Osteoblast (primary cell): Measurements from ENCODE around the gene NCR1. TPM values are rescaled to one million over a fixed set of nuclear protein-coding genes. Genes with fewer than 3 reads are reported as not detected.
"Not testable (repeated sequence)": the region's sequence is repeated elsewhere in the genome, so short reads cannot be mapped to it uniquely, and the experiment has no call there.

ENCODE experiments used
- DNase-seq: peaks from one replicate; pipeline ENCODE4 v3.0.0; 2011; ENCODE audit warnings: low spot score, mixed read lengths; ENCODE audit not compliant: insufficient read length; ENCODE audit errors: missing footprints
- H2AFZ ChIP-seq: 2 replicates; pipeline ENCODE4 v1.6.0; 2011; ENCODE audit warnings: mild to moderate bottlenecking, low read length
- H3K27ac ChIP-seq: 2 replicates; pipeline ENCODE4 v1.5.1; 2011; ENCODE audit warnings: mild to moderate bottlenecking, low read depth, low read length, moderate library complexity
- H3K27me3 ChIP-seq: 2 replicates; pipeline ENCODE4 v1.6.0; 2012; ENCODE audit warnings: mild to moderate bottlenecking, control low read depth, inconsistent platforms, low read length, moderate library complexity; ENCODE audit not compliant: insufficient read depth
- H3K36me3 ChIP-seq: 2 replicates; pipeline ENCODE4 v1.5.1; 2011; ENCODE audit warnings: mild to moderate bottlenecking, low read length, control low read depth, moderate library complexity; ENCODE audit not compliant: insufficient read depth
- H3K4me1 ChIP-seq: 2 replicates; pipeline ENCODE4 v1.5.1; 2011; ENCODE audit warnings: mild to moderate bottlenecking, low read length, control low read depth, moderate library complexity; ENCODE audit not compliant: insufficient read depth
- H3K4me2 ChIP-seq: 2 replicates; pipeline ENCODE4 v1.6.0; 2011; ENCODE audit warnings: mild to moderate bottlenecking, low read length; ENCODE audit not compliant: insufficient read depth
- H3K4me3 ChIP-seq: fragments of 200-600 bp; sonication (generic); 3 replicates; pipeline ENCODE4 v1.5.1; 2012; ENCODE audit warnings: mild to moderate bottlenecking, low read length, inconsistent platforms; ENCODE audit not compliant: insufficient read depth
- H3K79me2 ChIP-seq: 2 replicates; pipeline ENCODE4 v1.6.0; 2012; ENCODE audit warnings: mild to moderate bottlenecking, low read length, control low read depth, inconsistent platforms; ENCODE audit not compliant: insufficient read depth
- H3K9me3 ChIP-seq: 2 replicates; pipeline ENCODE4 v1.5.1; 2011; ENCODE audit warnings: low read depth, low read length, control low read depth
- H4K20me1 ChIP-seq: 2 replicates; pipeline ENCODE4 v1.6.0; 2012; ENCODE audit warnings: mild to moderate bottlenecking, low read length, control low read depth; ENCODE audit not compliant: insufficient read depth
- CTCF ChIP-seq: IDR thresholded peaks from 2 replicates; pipeline ENCODE4 v1.5.1; 2011; ENCODE audit warnings: mild to moderate bottlenecking, low read depth, low read length, moderate library complexity; ENCODE audit errors: extremely low read depth
- total RNA-seq: library from RNA; depleted of rRNA; stranded (reverse); fragments of >200 nt; gene quantifications from 2 replicates; pipeline ENCODE4 v1.2.3, GENCODE V29; 2012

Gene NCR1
- total RNA-seq, 1 donor = 0.36 TPM

GRCh38 chr19:54893406-54893805, 12.5 kb upstream of the NCR1 start:
- H4K20me1 ChIP-seq = no peaks in the 10 kb centered on the region
- H3K36me3 ChIP-seq = no peaks in the 10 kb centered on the region

GRCh38 chr19:54894106-54894505, 11.8 kb upstream of the NCR1 start:
- not testable (repeated sequence) for H3K4me1 ChIP-seq, DNase-seq, H4K20me1 ChIP-seq, H3K9me3 ChIP-seq, H2AFZ ChIP-seq, H3K36me3 ChIP-seq, H3K27me3 ChIP-seq, H3K27ac ChIP-seq, H3K79me2 ChIP-seq, H3K4me2 ChIP-seq, H3K4me3 ChIP-seq

More at GRCh38 chr19:54893406-54893805, 12.5 kb upstream of the NCR1 start:
- no peak overlapping the region for H3K4me2 ChIP-seq
- no peaks in the 10 kb centered on the region for H3K79me2 ChIP-seq
- H3K27me3 ChIP-seq = no peaks in the 10 kb centered on the region
- no peak overlapping the region for H2AFZ ChIP-seq
- TF ChIP-seq CTCF = no peak
- H3K27ac ChIP-seq = no peak overlapping the region
- no peaks in the 10 kb centered on the region for H3K4me1 ChIP-seq
- DNase-seq = no peak
- no peak overlapping the region for H3K4me3 ChIP-seq
- H3K9me3 ChIP-seq = no peaks in the 10 kb centered on the region

GRCh38 chr19:54896036-54896435, 9.9 kb upstream of the NCR1 start:
- Histone ChIP-seq H3K9me3 (no peaks in the 10 kb centered on the region), H3K27me3 (no peaks in the 10 kb centered on the region), H3K27ac (no peak overlapping the region), H3K4me1 (no peaks in the 10 kb centered on the region), H2AFZ (no peak overlapping the region), H3K79me2 (no peaks in the 10 kb centered on the region), H3K4me2 (no peak overlapping the region), H3K4me3 (no peak overlapping the region), H3K36me3 (no peaks in the 10 kb centered on the region), H4K20me1 (no peaks in the 10 kb centered on the region)
- no peak for DNase-seq
- TF ChIP-seq CTCF = no peak

- H2AFZ ChIP-seq, H3K4me2 ChIP-seq, H3K79me2 ChIP-seq, H3K27ac ChIP-seq, H3K36me3 ChIP-seq, DNase-seq, H4K20me1 ChIP-seq, H3K9me3 ChIP-seq, H3K4me1 ChIP-seq, H3K27me3 ChIP-seq, H3K4me3 ChIP-seq: not testable (repeated sequence)
Measured at GRCh38 chr19:54898685-54899084, 7.3 kb upstream of the NCR1 start.

GRCh38 chr19:54899646-54900045, 6.3 kb upstream of the NCR1 start:
- not testable (repeated sequence) for H3K4me3 ChIP-seq, H3K4me1 ChIP-seq, H3K79me2 ChIP-seq, H3K36me3 ChIP-seq, H3K9me3 ChIP-seq, H3K27me3 ChIP-seq, H3K4me2 ChIP-seq, H3K27ac ChIP-seq, H2AFZ ChIP-seq, DNase-seq, H4K20me1 ChIP-seq

- not testable (repeated sequence) for H3K9me3 ChIP-seq, H3K4me2 ChIP-seq, H4K20me1 ChIP-seq, H3K36me3 ChIP-seq, H2AFZ ChIP-seq, H3K27me3 ChIP-seq, H3K4me1 ChIP-seq, DNase-seq, H3K79me2 ChIP-seq, H3K27ac ChIP-seq, H3K4me3 ChIP-seq
Measured at GRCh38 chr19:54901153-54901552, 4.8 kb upstream of the NCR1 start.
